GM18511 (cell line): Measurements from ENCODE around the gene KCNQ1.

Experiments used
- ATAC-seq: cut with Tn5 transposase; IDR thresholded peaks from one replicate; pipeline ENCODE4 v1.9.1; 2021; ENCODE audit warnings: mild to moderate bottlenecking, moderate library complexity; ENCODE audit not compliant: unreplicated experiment

Gene KCNQ1

GRCh38 chr11:2797121-2797711 lies 352.4 kb downstream of the KCNQ1 start:
- ATAC-seq: no peak

- ATAC-seq: no peak
Measured at GRCh38 chr11:2797741-2798361, 353.0 kb downstream of the KCNQ1 start.

GRCh38 chr11:2798951-2799761 lies 354.3 kb downstream of the KCNQ1 start:
- no peak for ATAC-seq

GRCh38 chr11:2799881-2800654 lies 355.3 kb downstream of the KCNQ1 start:
- ATAC-seq: no peak

- ATAC-seq: no peak
Measured at GRCh38 chr11:2800655-2801531, 356.1 kb downstream of the KCNQ1 start.

- no peak for ATAC-seq
Measured at GRCh38 chr11:2801711-2802388, 357.0 kb downstream of the KCNQ1 start.

GRCh38 chr11:2802389-2803185 lies 357.8 kb downstream of the KCNQ1 start:
- no peak for ATAC-seq

GRCh38 chr11:2803186-2804091 lies 358.6 kb downstream of the KCNQ1 start:
- ATAC-seq: no peak

- ATAC-seq: no peak
Measured at GRCh38 chr11:2804189-2804588, 359.4 kb downstream of the KCNQ1 start.

- ATAC-seq: no peak
Measured at GRCh38 chr11:2804701-2805387, 360.0 kb downstream of the KCNQ1 start.

GRCh38 chr11:2805388-2806056 lies 360.7 kb downstream of the KCNQ1 start:
- no peak for ATAC-seq

- no peak for ATAC-seq
Measured at GRCh38 chr11:2806351-2807024, 361.7 kb downstream of the KCNQ1 start.

- no peak for ATAC-seq
Measured at GRCh38 chr11:2807025-2807681, 362.3 kb downstream of the KCNQ1 start.

- no peak for ATAC-seq
Measured at GRCh38 chr11:2807801-2808241, 363.0 kb downstream of the KCNQ1 start.
